GM06990 (cell line): Measurements from ENCODE around the gene RALGAPA2.

Experiments used
- DNase-seq: peaks from one replicate; pipeline ENCODE4 v3.0.0-alpha.2; 2011; ENCODE audit not compliant: insufficient read length; ENCODE audit errors: extremely low read depth
- H3K27me3 ChIP-seq: replicated peaks from 2 replicates; pipeline ENCODE4 v1.6.0; 2011; ENCODE audit warnings: low read length; ENCODE audit not compliant: control insufficient read depth, insufficient read depth
- H3K36me3 ChIP-seq: 2 replicates; pipeline ENCODE4 v1.5.1; 2011; ENCODE audit warnings: low read length; ENCODE audit not compliant: control insufficient read depth, insufficient read depth
- H3K4me3 ChIP-seq: replicated peaks from 2 replicates; pipeline ENCODE4 v1.5.1; 2011; ENCODE audit warnings: low read depth, mild to moderate bottlenecking, control low read depth, low read length
- CTCF ChIP-seq: IDR thresholded peaks from 2 replicates; pipeline ENCODE4 v1.5.1; 2011; ENCODE audit warnings: low read length, control low read depth, mild to moderate bottlenecking, inconsistent platforms; ENCODE audit not compliant: insufficient read depth, poor library complexity, severe bottlenecking

RALGAPA2 gene

GRCh38 chr20:20435453-20435852 lies 277.0 kb downstream of the RALGAPA2 start:
- no peaks in the 10 kb centered on the region; the same call in 1 of the 2 replicates for H3K36me3 ChIP-seq
- no peaks in the 10 kb centered on the region for H3K27me3 ChIP-seq
- no peak for DNase-seq
- TF ChIP-seq CTCF = no peak
- no peak overlapping the region for H3K4me3 ChIP-seq

DNA sequence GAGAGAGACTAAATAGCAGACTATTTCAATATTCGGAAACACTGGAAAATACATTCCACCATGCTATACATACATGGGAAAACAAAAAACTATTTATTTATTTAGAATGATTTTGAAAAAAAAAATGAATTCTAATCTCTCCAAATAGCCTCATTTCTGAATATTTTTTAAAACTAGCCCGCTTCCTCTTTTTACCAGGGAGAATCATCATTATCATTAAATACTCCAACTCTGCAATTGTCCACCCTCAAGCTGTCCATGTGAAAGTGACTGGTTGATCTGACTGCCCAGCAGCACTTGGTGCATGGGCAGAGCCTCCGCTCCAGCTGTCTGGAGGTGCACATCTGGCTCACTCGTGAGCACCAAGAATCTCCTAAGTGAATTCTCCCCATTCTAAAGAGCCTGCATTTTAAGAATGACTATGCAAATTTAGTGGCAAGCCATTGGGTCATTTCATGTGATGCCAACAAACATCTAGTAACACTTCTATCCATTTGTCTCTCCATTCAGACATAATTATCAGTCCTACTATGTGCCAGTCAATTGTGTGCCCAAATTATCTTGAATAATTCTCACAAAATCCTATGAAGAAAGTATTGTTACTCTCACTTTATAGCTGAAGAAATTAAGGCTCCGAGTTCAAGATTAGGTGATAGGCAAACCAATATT lies 279.7 kb downstream of the RALGAPA2 start:
- TF ChIP-seq CTCF = no peak
- DNase-seq = no peak

DNA sequence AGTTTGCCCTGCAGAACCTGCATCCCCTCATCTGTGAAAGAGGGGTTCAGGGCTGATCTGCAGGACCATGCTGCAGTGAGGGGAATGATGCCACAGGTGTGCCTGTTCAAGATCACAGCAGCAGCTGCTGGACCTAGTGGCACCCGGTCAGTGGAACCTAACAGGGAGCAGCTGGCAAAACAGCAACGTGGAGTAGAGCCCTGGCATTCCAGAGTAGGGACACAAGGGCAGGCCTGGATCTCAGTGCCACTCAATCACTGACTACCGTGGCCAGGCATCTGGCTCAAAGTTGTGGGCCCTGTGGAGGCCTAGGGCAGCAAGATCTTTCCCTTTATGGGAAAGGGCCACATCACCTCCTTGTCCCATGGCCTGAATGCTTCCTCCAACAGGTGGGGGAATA lies 282.4 kb downstream of the RALGAPA2 start:
- no peaks in the 10 kb centered on the region for H3K36me3 ChIP-seq
- no peak overlapping the region for H3K4me3 ChIP-seq
- TF ChIP-seq CTCF = no peak
- DNase-seq = no peak
- H3K27me3 ChIP-seq = no peaks in the 10 kb centered on the region

More for the DNA sequence above, 279.7 kb downstream of the RALGAPA2 start:
- Histone ChIP-seq H3K4me3 (no peak overlapping the region), H3K27me3 (no peaks in the 10 kb centered on the region), H3K36me3 (no peaks in the 10 kb centered on the region; the same call in 1 of the 2 replicates)

DNA sequence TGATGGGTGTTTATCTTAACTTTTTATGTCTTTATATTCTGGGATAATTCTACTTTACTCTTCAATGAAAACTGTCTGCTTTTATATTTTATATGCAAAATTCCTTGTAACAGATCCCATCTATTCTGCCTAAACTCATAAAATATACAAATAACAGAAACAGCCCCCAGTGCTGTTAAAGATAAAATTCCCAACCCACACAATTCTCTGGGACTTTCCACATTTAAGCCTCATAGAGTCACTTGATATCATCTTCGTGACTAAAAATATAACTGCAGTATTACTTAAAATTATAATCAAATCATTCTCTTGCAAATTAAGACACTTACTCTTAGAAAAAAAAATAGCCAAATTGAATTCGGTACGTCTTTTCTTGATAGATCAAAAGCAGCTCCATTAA lies 284.4 kb downstream of the RALGAPA2 start:
- H3K4me3 ChIP-seq = no peak overlapping the region
- TF ChIP-seq CTCF = no peak
- DNase-seq = no peak
- no peaks in the 10 kb centered on the region for H3K27me3 ChIP-seq
- H3K36me3 ChIP-seq = no peaks in the 10 kb centered on the region

GRCh38 chr20:20427227-20427864 lies 285.1 kb downstream of the RALGAPA2 start:
- H3K4me3 ChIP-seq = no peak overlapping the region
- no peaks in the 10 kb centered on the region for H3K36me3 ChIP-seq
- DNase-seq = no peak
- TF ChIP-seq CTCF = no peak
- H3K27me3 ChIP-seq = no peaks in the 10 kb centered on the region

GRCh38 chr20:20426655-20426907 lies 285.9 kb downstream of the RALGAPA2 start:
- no peaks in the 10 kb centered on the region for H3K36me3 ChIP-seq
- H3K27me3 ChIP-seq = no peaks in the 10 kb centered on the region
- DNase-seq = no peak
- H3K4me3 ChIP-seq = no peak overlapping the region
- no peak for TF ChIP-seq CTCF
